Stimulated activated CD8-positive, alpha-beta memory T cell treated with anti-CD3 and anti-CD28 coated beads, Interleukin-15, amount 100 ng/mL, for 4 hours (primary cell): ENCODE measurements around the gene SSH3.
"Not testable (repeated sequence)": the region's sequence is repeated elsewhere in the genome, so short reads cannot be mapped to it uniquely, and the experiment has no call there.

Experiments used
- DNase-seq, 2 donors: peaks; one replicate each; pipeline ENCODE4 v3.0.0-alpha.2; 2020; ENCODE audit warnings: low read depth in 2 of 2

Gene SSH3

DNA sequence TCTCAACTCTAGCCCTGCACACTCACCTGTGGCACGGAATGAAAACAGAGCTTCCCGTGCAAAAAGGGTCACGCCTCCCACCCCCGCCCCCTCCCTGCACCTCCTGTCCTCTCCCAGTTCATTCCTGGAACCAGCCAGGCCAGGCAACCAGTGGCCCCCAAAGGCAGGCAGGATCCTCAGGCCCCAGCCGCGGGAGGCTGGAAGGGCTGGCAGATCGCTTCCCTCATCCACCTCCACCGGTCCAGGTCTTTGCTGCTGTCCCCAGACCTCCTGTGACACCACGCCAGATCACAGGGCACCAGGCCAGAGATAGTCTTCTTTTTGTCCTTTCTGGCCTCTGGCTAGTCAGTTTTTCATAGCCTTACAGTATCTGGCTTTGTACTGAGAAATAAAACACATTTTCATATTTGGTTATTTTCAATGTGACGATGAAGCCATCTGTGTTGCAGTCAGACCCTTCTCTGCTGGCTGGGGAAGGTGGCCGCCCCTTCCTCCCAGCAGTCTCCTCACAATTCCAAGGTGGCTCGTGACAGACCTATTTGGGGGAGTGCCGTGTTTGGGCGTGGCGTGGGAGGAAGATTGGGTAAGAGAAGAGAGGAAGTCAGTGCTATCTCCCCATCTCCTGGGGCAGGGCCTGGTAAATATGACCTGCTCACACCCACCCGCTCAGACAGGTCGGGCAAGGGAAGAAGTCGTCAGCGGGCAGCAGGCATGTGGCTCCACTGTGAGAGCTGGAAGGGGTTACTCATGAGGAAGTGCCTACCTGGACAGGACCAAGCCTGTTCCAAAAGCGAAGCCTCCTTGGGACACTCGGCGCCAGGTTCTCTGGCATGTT, 9.1 kb downstream of the SSH3 start:
- peak in 1 of 2 donors; percentile 46 for DNase-seq

DNA sequence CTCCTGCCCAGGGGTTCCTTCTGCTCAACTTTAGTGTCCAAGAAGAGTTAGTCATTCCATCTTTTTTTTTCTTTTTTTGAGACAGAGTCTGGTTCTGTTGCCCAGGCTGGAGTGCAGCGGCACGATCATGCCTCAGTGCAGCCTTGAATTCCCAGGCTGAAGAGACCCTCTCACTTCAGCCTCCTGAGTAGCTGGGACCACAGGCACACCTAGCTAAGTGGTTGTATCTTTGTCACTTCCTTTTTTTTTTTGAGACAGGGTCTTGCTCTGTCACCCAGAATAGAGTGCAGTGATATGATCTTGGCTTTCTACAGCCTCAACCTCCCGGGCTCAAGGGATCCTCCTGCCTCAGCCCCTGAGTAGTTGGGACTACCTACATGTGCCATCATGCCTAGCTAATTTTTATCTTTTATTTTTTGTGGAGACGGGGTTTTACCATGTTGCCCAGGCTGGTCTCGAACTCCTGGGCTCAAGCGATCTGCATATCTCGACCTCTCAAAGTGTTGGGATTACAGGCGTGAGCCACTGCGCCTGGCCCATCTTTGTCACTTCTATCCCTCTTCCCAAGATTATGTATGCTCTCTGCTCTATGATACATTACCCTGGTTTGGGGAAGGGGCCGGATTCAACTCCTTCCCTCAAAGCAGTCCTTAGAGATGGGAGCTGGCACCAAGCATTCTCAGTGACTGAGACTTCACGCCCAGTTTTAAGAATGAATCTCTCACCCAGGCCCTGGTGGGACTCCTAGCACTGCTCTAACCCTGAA, 10.0 kb downstream of the SSH3 start:
- no peak for DNase-seq

DNA sequence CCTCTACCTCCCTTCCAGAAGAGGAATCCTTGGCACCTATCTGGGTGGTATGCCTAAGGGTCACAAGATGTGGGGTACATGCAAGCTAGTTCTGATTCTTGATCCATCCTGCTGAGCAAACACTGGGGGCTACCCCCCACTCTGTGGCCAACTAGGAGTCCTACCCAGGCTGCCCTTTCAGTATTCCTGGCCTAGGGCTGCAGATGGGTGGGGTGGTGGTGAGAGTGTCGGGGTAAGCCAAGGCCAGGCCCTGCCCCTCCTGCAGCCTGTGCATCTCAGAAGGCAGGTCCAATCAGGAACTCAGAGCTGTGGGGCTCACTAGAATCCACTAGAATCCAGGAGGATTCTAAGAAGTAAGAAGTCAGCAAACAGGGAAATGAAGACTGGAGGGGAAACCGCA, 10.9 kb downstream of the SSH3 start:
- DNase-seq, result no peak

DNA sequence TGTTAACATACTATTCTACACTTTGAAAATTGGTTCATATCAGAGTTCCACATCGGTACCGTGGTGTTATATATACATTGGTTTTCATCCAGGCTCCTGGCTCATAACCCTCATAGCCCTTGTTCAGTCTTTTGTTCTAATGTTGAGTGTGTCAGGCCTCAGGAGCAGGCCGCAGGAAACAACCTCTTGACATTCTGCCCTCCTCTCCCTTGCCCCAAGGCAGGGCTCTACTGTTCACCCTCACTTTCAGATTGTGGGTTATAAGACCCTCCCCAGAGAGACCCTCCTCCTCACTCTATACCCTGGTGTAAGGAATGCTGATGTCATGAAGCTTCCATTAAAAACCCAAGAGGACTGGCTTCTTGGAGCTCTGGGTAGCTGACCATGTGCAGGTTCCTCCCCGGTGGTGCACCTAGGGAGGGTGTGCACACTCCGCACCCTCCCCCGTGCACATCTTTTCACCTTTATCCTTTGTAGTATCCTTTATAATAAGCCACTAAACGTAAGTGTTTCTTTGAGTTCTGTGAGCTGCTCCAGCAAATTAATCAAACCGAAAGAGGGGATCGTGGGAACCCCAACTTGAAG, 12.1 kb downstream of the SSH3 start:
- DNase-seq, result no peak

DNA sequence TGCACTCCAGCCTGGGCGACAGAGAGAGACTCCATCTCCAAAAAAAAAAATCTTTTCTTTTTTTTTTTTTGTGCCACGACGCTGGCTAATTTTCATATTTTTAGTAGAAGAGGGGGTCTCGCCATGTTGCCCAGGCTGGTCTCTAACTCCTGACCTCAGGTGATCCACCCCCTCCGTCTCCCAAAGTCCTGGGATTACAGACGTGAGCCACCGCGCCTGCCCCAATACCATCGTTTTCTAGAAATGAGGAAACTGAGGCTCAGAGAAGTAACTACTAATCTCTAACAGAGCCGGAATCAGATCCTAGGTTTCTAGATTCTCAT, 13.5 kb downstream of the SSH3 start:
- no peak for DNase-seq

DNA sequence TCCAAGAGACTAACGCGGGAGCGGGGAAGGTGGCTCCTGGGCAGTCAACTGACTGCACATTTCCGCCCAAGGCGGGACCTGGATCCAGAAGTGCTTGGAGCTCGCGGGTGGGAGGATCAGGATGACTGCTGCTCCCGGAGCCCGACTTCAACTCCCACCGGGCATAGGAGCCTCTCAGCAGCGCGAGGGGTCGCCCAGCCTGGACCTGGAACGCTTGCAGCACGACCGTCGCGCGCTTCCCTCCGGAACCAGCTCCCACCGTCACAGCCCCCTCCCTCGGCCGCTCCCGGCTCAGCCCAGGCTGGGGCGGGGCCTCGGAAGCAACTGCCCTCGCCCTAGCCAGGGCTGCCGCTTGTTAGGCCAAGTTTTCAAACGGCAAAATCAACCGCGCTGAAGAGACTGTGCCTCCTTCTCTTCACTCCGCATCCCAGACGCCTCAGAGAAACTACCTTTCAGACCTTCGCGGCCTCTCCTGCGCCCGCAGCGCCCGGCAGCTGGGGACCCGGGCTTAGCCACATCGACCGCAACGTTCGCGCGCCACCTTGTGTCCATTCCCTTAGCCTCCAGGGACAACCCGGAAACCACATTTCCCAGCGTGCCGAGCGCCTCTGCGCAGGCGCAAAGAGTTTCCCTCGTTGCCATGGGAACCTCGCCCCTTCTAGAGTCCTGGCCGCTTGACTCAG, 14.0 kb downstream of the SSH3 start:
- peak; percentile 96 to 97 for DNase-seq

DNA sequence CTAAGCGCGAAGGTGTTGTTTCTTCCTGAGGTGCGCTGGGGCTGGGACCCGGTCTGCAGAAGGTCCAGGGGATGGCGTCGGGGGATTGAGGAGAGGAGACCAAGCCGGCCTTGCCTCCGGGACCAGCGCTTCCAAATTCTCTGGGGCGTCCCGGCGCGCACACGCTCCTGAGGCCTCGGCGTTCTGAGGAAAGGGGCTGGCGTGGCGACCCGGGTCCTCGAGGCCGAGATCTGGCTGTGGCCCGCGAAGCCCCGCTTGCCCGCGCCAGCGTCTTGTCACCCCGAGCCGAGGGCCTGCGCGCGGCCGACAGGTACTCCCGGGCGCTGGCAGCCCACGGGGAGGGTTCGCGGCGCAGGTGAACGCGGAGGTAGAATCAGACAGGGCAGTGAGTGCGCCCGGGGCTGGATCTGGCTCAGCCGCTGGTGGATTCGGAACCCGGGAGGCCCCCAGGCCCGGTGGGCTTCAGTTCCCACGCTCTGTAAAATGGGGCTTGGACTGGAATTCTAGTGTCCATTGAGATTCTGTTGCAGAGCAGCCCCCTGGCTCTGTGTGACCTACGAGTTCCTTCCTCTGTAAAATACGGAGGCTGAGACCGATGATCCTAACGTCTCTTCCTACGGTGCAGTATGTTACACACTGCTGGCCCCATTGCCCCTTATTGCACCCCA, 14.7 kb downstream of the SSH3 start:
- DNase-seq, result no peak

DNA sequence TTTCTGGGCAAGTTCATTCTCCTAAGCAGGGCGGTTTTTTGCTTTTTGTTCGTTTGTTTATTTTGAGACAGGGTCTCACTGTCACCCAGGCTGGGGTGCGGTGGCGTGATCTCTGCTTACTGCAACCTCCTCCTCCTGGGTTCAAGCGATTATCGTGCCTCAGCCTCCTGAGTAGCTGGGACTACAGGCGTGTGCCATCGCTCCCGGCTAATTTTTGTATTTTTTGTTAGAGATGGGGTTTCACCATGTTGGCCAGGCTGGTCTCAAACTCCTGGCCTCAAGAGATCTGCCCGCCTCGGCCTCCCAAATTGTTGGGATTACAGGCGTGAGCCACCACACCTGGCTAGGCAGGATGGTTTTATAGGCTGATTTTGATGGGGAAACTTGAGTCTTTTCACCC, 15.5 kb downstream of the SSH3 start:
- DNase-seq, result not testable (repeated sequence)

DNA sequence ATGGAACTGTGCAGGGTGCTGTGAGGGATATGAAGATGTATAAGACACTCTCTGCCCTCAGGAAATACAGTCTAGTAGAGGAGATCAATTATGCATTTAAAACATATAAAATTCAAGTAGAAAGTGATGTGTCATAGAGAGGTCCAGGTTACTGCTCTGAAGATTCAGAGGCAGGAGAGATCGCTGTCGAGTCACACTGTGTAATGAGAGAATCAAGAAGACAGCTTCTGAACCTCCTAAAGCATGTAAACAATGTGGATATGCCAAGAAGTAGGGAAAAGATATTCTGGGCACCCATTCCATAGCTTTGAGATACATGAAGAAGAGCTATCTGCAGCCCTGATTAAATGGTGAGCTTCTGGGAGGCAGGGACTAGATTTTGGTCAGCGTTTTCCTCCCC, 16.7 kb downstream of the SSH3 start:
- no peak for DNase-seq

DNA sequence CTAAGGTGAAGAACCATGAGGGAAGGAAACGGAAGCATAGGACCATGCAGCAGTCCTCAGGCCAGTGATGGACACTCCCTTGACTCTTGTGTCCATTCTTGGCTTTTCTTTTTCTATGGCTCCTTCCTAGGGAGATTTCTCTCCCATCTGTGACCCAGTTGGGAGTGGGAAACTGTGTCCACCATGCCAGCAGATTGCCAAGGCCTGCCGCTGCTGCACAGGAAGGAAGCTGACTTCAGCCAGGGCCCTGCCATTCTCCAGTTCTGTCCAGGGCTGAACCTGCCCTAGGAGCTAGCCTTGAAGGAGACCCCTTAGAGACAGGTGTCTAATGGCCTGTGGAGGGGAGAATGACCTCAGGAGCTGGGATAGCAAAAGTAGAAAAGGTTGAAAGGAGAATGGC, 17.4 kb downstream of the SSH3 start:
- no peak for DNase-seq

DNA sequence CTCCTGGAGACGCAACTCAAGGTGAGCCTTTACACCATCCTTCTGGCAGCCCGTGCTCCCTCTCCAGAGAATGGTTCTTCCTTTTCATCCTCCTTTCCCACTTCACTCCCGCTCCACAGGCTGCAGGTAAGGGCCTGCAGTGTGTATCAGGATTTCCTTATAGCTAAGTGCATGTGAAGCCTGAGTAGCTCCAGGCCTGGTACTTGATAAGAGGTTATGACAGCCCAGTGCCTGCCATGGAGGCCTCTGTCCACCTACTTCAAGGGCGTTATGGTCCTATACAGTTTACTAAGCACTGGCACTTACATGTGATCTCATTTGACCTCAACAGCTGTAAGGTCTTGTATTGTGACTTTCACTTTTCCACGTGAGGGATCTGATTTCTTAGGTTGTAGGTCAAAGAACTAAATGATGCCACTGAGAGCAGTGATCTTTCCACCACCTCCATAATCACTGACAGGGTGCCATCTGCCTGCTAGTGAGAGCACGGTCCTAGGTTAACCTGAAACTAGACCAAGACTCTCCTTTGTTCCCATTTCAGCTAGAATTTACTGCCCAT, 18.1 kb downstream of the SSH3 start:
- no peak for DNase-seq

DNA sequence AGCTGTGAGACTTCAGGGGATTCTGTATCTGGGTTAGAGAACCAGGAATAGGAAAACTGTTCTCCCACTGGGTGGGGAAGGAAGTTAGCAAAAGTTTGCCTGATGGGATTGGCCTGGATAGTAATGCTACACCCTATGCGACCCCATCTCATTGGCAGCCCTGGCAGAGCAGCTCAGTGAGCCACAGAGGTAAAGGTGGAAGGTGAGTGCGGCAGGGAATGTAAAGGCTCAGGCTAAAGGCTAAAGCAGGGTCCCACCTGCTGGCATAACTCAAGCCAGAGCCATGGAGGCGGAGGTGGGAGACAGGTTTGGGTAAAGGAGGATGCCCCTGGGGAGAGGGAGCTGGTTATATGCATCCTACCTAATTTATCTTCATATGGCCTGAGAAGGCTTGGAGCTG, 18.7 kb downstream of the SSH3 start:
- DNase-seq, result no peak

DNA sequence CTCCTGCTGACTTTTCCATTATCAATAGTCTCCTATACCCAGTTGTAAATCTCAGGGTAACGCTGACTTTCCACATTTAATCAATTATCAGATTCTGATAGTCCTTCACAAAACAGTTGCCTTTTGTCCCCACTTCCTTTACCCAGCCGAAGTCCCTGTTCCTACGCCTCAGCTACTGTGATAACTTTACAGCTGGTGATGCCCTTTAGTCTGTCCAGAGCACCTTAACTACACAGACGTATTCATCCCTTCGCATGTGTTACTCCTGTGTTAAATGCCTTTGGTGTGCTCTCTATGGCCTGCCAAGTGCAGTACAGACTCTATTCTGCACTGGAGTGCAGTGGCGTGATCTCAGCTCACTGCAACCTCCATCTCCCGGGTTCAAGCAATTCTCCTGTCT, 20.2 kb downstream of the SSH3 start:
- no peak for DNase-seq

DNA sequence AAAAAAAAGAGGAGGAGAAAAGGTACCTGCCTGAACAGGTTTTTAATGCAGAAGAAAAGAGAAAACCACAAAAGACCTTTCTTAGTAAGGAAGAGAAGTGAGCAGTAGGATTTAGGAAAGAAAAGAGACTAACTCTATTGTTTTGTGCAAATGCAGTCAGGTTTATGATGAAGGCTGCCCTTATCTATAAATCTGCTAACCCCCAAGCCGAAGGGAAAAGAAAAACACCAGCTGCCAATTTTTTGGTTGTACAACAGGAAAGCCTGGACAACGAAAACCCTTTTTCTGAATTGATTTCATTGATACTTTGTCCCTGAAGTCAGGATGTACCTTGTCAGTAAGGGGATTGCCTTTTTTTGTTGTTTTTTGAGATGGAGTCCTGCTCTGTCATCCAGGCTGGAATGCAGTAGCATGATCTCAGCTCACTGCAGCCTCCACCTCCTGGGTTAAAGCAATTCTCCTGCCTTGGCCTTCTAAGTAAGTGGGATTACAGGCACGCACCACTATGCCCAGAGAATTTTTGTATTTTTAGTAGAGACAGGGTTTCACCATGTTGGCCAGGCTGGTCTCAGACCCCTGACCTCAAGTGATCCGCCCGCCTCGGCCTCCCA, 28.9 kb downstream of the SSH3 start:
- DNase-seq, result no peak

DNA sequence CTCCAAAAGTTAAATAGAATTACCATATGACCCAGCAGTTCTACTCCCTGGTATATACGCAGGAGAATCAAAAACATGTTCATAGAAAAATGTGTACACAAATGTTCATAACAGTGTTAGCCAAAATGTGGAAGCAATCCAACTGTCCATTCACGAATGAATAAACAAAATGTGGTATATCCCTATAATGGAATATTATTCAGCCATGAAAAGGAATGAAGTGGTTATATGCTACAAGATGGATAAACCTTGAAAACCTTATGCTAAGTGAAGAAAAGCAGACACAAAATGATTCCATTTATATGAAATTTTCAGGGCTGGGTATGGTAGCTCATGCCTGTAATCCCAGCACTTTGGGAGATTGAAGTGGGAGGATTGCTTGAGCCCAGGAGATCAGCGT, 33.9 kb downstream of the SSH3 start:
- DNase-seq, result no peak

DNA sequence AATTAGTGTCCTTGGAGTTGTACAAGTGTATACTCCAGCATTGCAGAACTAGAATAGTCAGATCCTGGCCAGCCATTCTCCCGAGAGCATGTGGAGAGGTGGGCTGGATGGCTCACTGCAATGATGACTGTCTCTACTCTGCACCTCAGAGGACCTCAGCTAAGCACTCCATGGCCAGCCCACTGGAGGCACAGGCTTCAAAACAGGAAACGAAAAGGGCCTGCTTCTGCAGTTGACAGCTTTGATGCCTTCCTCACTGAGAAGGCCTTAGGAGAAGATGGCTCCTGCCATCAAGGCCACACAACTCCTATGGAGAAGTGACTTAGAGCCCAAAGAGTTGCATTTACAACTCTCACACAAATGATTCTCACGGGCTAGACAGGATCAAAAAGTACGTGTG, 40.9 kb downstream of the SSH3 start:
- no peak for DNase-seq

DNA sequence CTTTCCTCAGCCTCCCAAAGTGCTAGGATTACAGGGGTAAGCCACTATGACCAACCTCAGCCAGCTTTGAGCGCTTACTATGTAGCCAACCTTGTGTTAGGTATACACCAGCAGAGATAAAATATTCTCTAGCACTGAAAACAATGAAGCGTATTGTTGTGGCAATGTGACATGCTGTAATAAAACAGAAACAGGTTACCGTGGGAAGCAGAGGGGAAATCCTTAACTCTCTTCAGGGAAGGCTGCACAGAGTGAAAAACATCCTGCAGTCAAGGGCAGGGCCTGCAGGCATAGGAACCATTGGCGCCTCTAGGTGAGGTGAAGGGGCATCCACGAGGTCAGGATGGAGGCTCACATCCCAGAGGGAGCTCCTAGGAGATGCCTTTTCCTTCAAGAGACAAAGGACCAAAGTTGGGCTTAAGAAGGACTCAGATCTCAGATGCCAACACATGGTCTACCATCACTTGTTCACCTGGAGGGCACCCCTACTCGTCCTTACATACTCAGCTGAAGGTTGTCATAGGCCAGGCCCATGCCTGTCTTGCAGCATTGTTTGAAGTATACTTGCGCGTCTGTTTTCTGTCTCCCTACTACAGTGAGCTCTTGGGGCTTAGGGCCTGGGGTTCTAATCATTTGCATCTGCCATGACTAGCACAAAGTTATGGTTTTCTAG, 42.1 kb downstream of the SSH3 start:
- no peak for DNase-seq

DNA sequence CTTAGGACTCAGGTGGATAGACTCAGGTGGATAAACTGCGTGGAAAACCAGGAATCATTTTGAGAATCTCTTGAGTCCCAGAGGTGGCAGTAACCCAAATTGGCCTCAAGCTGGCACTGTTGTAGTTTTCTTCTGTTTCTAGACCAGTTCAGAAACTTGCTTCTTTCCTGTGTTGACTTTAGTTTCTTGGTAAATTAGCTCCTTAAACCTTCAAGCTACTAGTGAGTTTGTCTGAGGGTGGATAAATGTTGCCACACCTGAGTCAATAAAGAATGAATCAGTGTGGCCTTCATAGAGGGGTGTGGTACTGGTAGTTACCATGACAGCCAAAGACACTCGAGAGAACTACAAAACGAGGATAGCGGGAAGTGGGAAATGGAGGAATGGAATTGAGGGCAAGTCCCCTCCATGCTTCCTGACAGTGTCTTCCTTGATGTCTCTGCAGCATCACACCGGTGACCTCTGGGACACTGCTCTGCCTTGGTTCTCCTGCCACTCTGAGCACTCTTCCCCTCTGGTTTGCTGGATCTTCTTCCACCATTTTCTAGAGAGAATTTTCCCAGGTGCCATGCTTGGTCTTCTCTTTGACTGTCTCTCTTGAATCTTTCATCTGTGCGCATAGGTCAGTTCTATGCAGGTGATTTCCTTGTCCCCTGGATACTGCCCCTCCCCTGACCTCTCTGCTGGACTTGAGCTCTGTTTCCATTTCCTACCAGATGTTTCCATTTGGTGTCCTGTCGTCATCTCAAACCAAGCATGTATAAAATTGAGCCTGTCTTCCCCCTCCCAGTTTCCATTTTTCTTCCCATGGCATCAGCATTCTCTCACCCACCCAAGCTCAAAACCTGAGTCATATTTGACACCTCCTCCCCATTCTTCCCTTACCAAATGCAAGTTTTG, 42.8 kb downstream of the SSH3 start:
- DNase-seq, result no peak

DNA sequence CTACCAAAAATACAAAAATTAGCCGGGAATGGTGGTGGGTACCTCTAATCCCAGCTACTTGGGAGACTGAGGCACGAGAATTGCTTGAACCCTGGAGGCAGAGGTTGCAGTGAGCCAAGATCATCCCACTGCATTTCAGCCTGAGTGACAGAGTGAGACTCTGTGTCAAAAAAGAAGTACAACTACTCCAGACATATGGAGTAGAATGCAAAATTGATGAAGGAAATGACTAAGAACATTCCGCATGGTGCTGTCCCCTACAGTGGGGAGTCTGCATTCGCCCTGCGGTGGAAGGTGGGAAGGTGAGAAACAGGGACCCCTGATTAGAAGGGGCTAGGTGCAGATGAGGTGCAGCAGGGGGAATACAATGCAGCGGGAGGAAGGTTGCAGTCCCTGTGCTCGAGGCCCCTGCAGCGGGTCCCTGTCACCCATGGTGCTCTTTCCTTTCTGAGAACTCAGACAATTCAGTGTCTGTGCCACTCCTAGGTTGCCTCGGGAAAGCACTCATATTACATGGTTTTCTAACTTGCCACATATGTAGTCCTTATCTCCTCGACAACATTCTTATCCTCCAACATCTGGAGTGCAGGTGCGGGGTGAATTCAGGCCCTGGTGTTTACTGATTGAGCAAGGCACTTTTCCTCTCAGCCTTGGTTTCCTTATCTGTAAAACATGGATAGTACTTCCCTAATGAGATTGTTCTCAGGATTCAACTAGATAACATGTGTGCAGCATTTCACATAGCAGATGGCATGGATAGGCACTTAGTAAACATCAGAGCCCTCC, 44.8 kb downstream of the SSH3 start:
- DNase-seq, result no peak
